PFSK-1 (cell line): ENCODE measurements around the gene THEMIS.

Experiments used
- REST ChIP-seq, 2 experiments: IDR thresholded peaks; 2 replicates each; pipeline versions ENCODE4 v1.6.1 to v1.8.0; 2011 to 2012; ENCODE audit warnings: low read depth in 2 of 2, low read length in 2 of 2, control low read depth in 1 of 2, inconsistent platforms in 1 of 2, mild to moderate bottlenecking in 1 of 2, moderate library complexity in 1 of 2; ENCODE audit not compliant: insufficient read depth in 1 of 2
- TAF1 ChIP-seq: IDR thresholded peaks from 2 replicates; pipeline ENCODE4 v1.6.1; 2012; ENCODE audit warnings: low read length, control low read depth, borderline replicate concordance; ENCODE audit not compliant: insufficient read depth

- TF ChIP-seq TAF1 (no peak), REST (IDR thresholded peaks at IDR 0.05; ENCODE audit: insufficient read depth in 1 of 2, low read depth in 2 of 2, low read length in 2 of 2) (no peak)
Measured at GRCh38 chr6:127716465-127716864, 184.4 kb downstream of the THEMIS start.
